Measurements from ENCODE around the gene GPC6. TPM values are rescaled to one million over a fixed set of nuclear protein-coding genes. Genes with fewer than 3 reads are reported as not detected.

GPC6 gene
- total RNA-seq, 2 donors from 2014 or later = 3.4 to 5.3 TPM

DNA sequence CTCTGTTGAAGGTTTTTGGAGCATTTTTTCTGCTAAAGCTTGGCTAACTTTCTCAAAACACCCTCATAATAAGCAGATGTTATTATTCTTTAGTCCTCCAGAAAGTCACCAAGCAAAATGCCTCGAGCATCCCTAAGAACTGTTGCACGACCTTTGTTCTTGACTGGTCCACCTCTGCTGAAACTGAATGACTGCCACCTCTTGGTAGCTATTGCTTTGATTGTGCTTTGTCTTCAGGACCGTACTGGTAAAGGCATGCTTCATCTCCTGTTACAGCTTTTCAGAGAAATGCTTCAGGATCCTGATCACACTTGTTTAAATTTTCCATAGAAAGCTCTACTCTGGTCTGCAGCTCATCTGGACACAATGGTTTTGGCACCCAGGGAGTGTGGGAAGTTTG lies 998.1 kb downstream of the GPC6 start:
- intact Hi-C loops (cut with DNase I) = no loop called here
- Histone ChIP-seq H3K36me3 (no peaks in the 10 kb centered on the region), H3K27ac (no peak overlapping the region), H3K4me3 (no peak overlapping the region), H3K27me3 (replicated peaks; ENCODE audit: insufficient read depth) (no peaks in the 10 kb centered on the region), H3K4me1 (replicated peaks) (no peaks in the 10 kb centered on the region), H3K9me3 (no peaks in the 10 kb centered on the region)
- WGBS = 87% methylated on average over 3 of the region's 3 CpGs
- DNase-seq (ENCODE audit: low spot score) = no peak
- TF ChIP-seq, protein P1, sequence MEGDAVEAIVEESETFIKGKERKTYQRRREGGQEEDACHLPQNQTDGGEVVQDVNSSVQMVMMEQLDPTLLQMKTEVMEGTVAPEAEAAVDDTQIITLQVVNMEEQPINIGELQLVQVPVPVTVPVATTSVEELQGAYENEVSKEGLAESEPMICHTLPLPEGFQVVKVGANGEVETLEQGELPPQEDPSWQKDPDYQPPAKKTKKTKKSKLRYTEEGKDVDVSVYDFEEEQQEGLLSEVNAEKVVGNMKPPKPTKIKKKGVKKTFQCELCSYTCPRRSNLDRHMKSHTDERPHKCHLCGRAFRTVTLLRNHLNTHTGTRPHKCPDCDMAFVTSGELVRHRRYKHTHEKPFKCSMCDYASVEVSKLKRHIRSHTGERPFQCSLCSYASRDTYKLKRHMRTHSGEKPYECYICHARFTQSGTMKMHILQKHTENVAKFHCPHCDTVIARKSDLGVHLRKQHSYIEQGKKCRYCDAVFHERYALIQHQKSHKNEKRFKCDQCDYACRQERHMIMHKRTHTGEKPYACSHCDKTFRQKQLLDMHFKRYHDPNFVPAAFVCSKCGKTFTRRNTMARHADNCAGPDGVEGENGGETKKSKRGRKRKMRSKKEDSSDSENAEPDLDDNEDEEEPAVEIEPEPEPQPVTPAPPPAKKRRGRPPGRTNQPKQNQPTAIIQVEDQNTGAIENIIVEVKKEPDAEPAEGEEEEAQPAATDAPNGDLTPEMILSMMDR (IDR thresholded peaks at IDR 0.05) = no peak
- TF ChIP-seq POLR2A (IDR thresholded peaks at IDR 0.05) = no peak
- TF ChIP-seq POLR2AphosphoS5 (IDR thresholded peaks at IDR 0.05) = no peak

- 96% methylated on average over 6 of the region's 6 CpGs for WGBS
- Histone ChIP-seq H3K27me3 (replicated peaks; ENCODE audit: insufficient read depth) (no peaks in the 10 kb centered on the region), H3K4me1 (replicated peaks) (no peaks in the 10 kb centered on the region), H3K36me3 (no peaks in the 10 kb centered on the region), H3K4me3 (no peak overlapping the region), H3K27ac (no peak overlapping the region), H3K9me3 (no peaks in the 10 kb centered on the region)
- DNase-seq (ENCODE audit: low spot score) = no peak
- TF ChIP-seq POLR2AphosphoS5 (IDR thresholded peaks at IDR 0.05) (no peak), POLR2A (IDR thresholded peaks at IDR 0.05) (no peak)
- TF ChIP-seq, protein P1 (IDR thresholded peaks at IDR 0.05) = no peak
- intact Hi-C loops (cut with DNase I) = no loop called here
These were observed 1000.8 kb downstream of the GPC6 start for GRCh38 chr13:94227255-94227879.

- WGBS = 87% methylated on average over 1 of the region's 1 CpG
- no peak for TF ChIP-seq POLR2AphosphoS5 (IDR thresholded peaks at IDR 0.05)
- TF ChIP-seq POLR2A (IDR thresholded peaks at IDR 0.05) = no peak
- TF ChIP-seq, protein P1 (IDR thresholded peaks at IDR 0.05) = no peak
- DNase-seq (ENCODE audit: low spot score) = no peak
- Histone ChIP-seq H3K9me3 (no peaks in the 10 kb centered on the region), H3K4me1 (replicated peaks) (no peaks in the 10 kb centered on the region), H3K4me3 (no peak overlapping the region), H3K27me3 (replicated peaks; ENCODE audit: insufficient read depth) (no peaks in the 10 kb centered on the region), H3K36me3 (no peaks in the 10 kb centered on the region), H3K27ac (no peak overlapping the region)
- intact Hi-C loops (cut with DNase I) = no loop called here
These were observed 1002.2 kb downstream of the GPC6 start for GRCh38 chr13:94228763-94229162.

DNA sequence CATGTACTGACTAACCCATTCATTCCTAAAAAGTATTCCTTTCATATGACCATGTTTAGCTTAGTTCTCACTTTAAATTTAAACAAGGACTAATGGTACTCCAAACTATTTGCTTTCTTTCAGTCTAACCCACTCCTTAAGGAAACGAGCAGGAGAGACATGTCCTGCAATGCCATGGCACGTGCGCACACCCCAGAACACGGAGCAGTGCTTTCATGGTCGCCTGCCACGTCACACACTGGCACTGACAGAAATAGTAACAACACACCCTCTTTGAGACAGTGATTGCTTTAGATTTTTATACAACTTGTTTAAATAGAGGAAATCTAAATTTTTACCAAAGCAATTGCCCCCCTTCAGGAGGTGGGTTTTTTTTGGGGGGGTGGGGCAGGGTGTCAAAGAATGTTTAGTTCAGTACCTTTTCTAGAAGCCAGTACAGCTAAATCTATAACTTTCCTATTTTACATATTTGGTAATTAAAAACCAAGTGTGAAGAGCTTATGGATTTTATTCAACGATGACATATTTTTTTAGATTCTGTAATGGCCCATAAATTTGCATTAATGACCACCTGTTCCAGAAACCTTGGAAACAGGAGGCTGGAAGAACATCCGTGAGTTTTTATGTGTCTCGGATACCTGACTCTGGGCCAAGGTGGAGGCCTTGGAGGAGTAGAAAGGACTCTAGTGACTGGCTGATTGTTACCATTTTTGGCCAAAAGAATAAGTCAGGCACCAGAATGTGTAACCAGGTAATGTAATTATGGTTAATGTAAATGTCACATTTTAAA lies 1005.7 kb downstream of the GPC6 start:
- H3K9me3 ChIP-seq = no peaks in the 10 kb centered on the region
- WGBS = 63% methylated on average over 9 of the region's 9 CpGs
- H3K36me3 ChIP-seq = no peaks in the 10 kb centered on the region
- no peaks in the 10 kb centered on the region for H3K4me1 ChIP-seq (replicated peaks)
- intact Hi-C loops (cut with DNase I) = no loop called here
- TF ChIP-seq POLR2AphosphoS5 (IDR thresholded peaks at IDR 0.05) (no peak), POLR2A (IDR thresholded peaks at IDR 0.05) (no peak)
- TF ChIP-seq, protein P1 (IDR thresholded peaks at IDR 0.05) = no peak
- no peak for DNase-seq (ENCODE audit: low spot score)
- H3K27ac ChIP-seq = no peak overlapping the region
- H3K4me3 ChIP-seq = no peak overlapping the region
- H3K27me3 ChIP-seq (replicated peaks; ENCODE audit: insufficient read depth) = no peaks in the 10 kb centered on the region

DNA sequence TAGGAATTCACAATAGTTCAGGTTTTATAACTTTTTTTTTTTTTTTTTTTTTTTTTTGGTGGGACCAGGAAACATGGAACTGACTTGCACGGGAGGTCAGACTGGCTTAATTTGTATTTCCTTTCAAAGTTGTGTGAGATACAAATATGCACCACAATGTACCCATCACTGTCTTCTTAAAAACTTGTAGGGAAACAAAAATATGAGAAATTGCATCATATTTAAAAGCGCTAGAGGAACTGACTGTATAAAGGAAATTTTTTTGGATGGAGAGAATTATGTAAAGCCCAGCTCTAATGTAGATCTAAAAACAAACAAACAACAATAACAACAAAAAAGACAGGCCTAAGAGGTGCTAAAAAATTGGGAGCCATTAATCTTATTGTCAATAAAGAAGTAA lies 1006.3 kb downstream of the GPC6 start:
- Histone ChIP-seq H3K36me3 (no peaks in the 10 kb centered on the region), H3K9me3 (no peaks in the 10 kb centered on the region), H3K4me3 (no peak overlapping the region), H3K27me3 (replicated peaks; ENCODE audit: insufficient read depth) (no peaks in the 10 kb centered on the region), H3K4me1 (replicated peaks) (no peaks in the 10 kb centered on the region), H3K27ac (no peak overlapping the region)
- no peak for TF ChIP-seq POLR2AphosphoS5 (IDR thresholded peaks at IDR 0.05)
- no peak for TF ChIP-seq POLR2A (IDR thresholded peaks at IDR 0.05)
- TF ChIP-seq, protein P1 (IDR thresholded peaks at IDR 0.05) = no peak
- DNase-seq (ENCODE audit: low spot score) = no peak
- intact Hi-C loops (cut with DNase I) = no loop called here
- WGBS = 79% methylated on average over 2 of the region's 2 CpGs
